CD1c-positive myeloid dendritic cell (primary cell): Measurements from ENCODE around the gene NUBPL.
"Not testable (repeated sequence)": the region's sequence is repeated elsewhere in the genome, so short reads cannot be mapped to it uniquely, and the experiment has no call there.

Experiments
- DNase-seq: peaks from one replicate; pipeline ENCODE4 v3.0.0-alpha.2; 2016; ENCODE audit errors: extremely low spot score

Gene NUBPL

GRCh38 chr14:31877255-31877798 is 316.1 kb downstream of the NUBPL start:
- no peak for DNase-seq

GRCh38 chr14:31879661-31880348 is 318.6 kb downstream of the NUBPL start:
- DNase-seq: no peak

GRCh38 chr14:31880935-31881334 is 319.7 kb downstream of the NUBPL start:
- DNase-seq: no peak

- no peak for DNase-seq
These were observed 320.5 kb downstream of the NUBPL start for GRCh38 chr14:31881531-31882310.

GRCh38 chr14:31884238-31884637 is 323.0 kb downstream of the NUBPL start:
- DNase-seq: no peak

GRCh38 chr14:31884776-31885379 is 323.7 kb downstream of the NUBPL start:
- no peak for DNase-seq

GRCh38 chr14:31886156-31886835 is 325.1 kb downstream of the NUBPL start:
- no peak for DNase-seq

- DNase-seq: no peak
These were observed 326.9 kb downstream of the NUBPL start for GRCh38 chr14:31887929-31888580.

- DNase-seq: no peak
These were observed 328.1 kb downstream of the NUBPL start for GRCh38 chr14:31889297-31889696.

- not testable (repeated sequence) for DNase-seq
These were observed 329.0 kb downstream of the NUBPL start for GRCh38 chr14:31890202-31890601.

GRCh38 chr14:31893221-31893757 is 332.1 kb downstream of the NUBPL start:
- no peak for DNase-seq

GRCh38 chr14:31894351-31894750 is 333.1 kb downstream of the NUBPL start:
- DNase-seq: no peak

GRCh38 chr14:31895206-31895605 is 334.0 kb downstream of the NUBPL start:
- no peak for DNase-seq

- DNase-seq: peak; percentile 31
These were observed 334.4 kb downstream of the NUBPL start for GRCh38 chr14:31895646-31896045.

- no peak for DNase-seq
These were observed 336.5 kb downstream of the NUBPL start for GRCh38 chr14:31897581-31898186.

- peak; percentile 73 for DNase-seq
These were observed 337.8 kb downstream of the NUBPL start for GRCh38 chr14:31898838-31899528.

- DNase-seq: no peak
These were observed 340.8 kb downstream of the NUBPL start for GRCh38 chr14:31902002-31902401.

GRCh38 chr14:31902945-31903646 is 341.9 kb downstream of the NUBPL start:
- DNase-seq: no peak

GRCh38 chr14:31909977-31910376 is 348.8 kb downstream of the NUBPL start:
- DNase-seq: no peak
